HAP-1 (cell line): Measurements from ENCODE around the gene CTNNBIP1.
A peak's percentile ranks its signal among the peaks of the same experiment; 100 is the strongest.

ENCODE experiments used
- DNase-seq, 2 experiments: peaks; one replicate each; pipeline ENCODE4 v3.0.0-alpha.2; 2016 to 2020; ENCODE audit warnings: low spot score in 2 of 2
- H3K27me3 ChIP-seq: fragments of 250-450 bp; sonication (Bioruptor Pico); 2 replicates; pipeline ENCODE4 v1.5.1; 2020; ENCODE audit warnings: low read depth, mild to moderate bottlenecking, moderate library complexity
- H3K36me3 ChIP-seq: fragments of 250-450 bp; sonication (Bioruptor Pico); replicated peaks from 2 replicates; pipeline ENCODE4 v1.5.1; 2020; ENCODE audit warnings: mild to moderate bottlenecking
- H3K4me1 ChIP-seq: fragments of 250-450 bp; sonication (Bioruptor Pico); 2 replicates; pipeline ENCODE4 v1.5.1; 2020; ENCODE audit warnings: mild to moderate bottlenecking
- H3K4me3 ChIP-seq: fragments of 250-450 bp; sonication (Bioruptor Pico); 2 replicates; pipeline ENCODE4 v1.5.1; 2020; ENCODE audit warnings: mild to moderate bottlenecking, moderate library complexity
- H3K9me3 ChIP-seq: fragments of 250-450 bp; sonication (Bioruptor Pico); 2 replicates; pipeline ENCODE4 v1.5.1; 2020; ENCODE audit warnings: mild to moderate bottlenecking, moderate library complexity
- in situ Hi-C: fragments of 300-500 bp; cut with MboI; formaldehyde crosslinking; loops from 3 replicates; pipeline ENCODE4 v1.14.3; 2020; ENCODE audit warnings: low sequenced_read_pairs, inconsistent platforms, mixed read lengths

The CTNNBIP1 gene

DNA sequence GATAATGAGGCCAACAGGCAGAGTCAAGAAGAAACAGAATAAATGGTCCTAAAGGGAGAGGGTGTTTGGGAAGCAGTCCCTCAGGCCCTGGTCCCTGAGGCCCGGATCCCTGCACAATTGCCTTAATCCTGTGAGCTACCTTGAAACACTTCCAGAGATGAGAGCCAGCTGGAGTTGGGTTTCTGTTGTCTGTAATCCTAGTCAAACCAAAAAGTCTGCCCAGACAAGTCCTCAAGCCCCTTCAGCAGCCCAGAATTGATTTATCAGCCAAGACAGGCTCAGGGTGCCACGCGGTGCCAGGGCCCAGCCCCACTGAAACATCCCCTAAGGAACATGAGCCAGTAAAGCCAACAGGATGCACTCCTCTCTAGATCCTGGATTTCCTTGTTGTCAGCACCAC is 69.9 kb downstream of the CTNNBIP1 start:
- Histone ChIP-seq H3K4me1 (no peaks in the 10 kb centered on the region), H3K27me3 (no peaks in the 10 kb centered on the region), H3K4me3 (no peak overlapping the region), H3K9me3 (no peaks in the 10 kb centered on the region), H3K36me3 (no peaks in the 10 kb centered on the region)
- DNase-seq = no peak
- in situ Hi-C loops = no loop called here

DNA sequence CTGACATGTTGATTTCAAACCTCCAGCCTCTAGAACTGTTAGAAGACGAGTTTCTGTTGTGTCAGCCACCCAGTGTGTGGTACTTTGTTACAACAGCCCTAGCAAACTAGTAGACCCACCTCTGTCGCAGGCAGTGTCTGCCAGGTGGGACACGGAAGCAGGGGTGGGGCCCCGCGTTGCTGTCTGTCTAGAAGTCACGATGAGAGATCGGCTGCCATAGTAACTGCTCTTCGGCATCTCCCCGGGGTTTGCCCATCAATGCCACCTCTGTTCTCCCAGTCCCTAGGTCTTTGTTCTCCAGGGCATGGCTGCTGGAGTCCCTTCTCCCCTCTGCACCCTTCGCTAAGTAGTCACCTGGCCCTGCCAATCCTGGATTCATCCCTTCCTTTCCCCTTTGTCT is 71.1 kb downstream of the CTNNBIP1 start:
- no peaks in the 10 kb centered on the region for H3K4me1 ChIP-seq
- DNase-seq = no peak
- in situ Hi-C loops = no loop called here
- H3K9me3 ChIP-seq = no peaks in the 10 kb centered on the region
- H3K36me3 ChIP-seq = no peaks in the 10 kb centered on the region
- H3K27me3 ChIP-seq = no peaks in the 10 kb centered on the region
- H3K4me3 ChIP-seq = no peak overlapping the region

DNA sequence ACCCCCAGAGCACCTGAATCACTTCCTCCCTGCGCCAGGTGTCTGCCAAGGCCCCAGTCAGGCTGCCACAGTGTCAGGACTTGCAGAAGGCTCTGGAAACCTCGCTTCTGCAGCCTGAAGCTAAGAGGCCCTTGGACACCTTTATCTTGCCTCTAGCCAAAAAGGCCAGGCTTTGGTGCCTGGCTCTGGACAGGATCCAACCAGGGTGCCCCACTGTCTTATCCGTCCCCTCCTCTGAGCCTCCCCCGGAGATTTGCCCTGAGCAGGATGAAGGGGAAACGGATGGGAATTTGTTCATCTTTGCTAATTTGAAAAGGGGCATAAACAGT is 73.5 kb downstream of the CTNNBIP1 start:
- H3K27me3 ChIP-seq = no peaks in the 10 kb centered on the region
- no peak for DNase-seq
- no peaks in the 10 kb centered on the region for H3K9me3 ChIP-seq
- no peaks in the 10 kb centered on the region for H3K36me3 ChIP-seq
- in situ Hi-C loops = no loop called here
- no peak overlapping the region for H3K4me3 ChIP-seq
- no peaks in the 10 kb centered on the region for H3K4me1 ChIP-seq

DNA sequence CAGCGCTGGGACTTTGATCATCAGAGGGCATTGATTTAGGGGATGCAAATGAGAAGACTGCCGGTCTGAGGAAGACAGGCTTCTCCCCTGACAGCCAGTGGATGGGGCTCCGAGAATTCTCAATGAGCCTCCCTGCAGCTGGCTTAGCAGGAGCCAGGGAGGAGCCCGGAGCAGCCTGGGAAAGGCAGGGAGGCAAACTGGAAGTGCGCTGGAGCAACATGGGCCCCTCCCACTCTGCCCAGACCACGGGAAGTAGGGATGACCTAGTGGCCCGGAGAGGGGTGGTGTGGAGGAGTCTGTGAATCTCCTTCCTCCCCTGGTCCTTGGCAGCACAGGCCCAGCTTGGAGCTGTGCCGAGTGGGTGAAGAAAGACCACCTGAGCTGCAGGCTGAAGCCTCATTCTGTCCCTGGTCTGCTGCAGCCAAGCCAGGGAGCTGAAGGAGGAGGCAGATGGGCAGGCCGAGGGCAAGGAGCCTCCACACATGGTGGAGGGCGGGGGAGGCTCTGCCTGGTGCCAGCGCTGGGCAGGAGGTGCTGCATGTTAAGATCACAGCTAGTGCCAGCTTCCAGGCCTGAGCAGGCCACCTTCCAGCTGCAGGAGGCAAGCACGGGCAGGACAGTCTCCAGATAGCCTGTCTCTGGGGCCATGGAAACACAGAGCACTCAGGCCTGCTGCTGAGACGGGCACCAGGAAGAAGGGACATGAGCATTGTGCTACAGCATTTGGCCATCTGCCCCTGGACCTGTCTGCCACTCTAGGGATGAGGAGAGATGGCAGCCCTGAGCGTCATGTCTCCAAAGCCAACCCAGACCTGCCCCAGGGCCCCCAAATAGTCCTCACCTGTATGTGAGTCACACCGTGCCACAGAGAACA is 74.1 kb downstream of the CTNNBIP1 start:
- no peak overlapping the region for H3K4me3 ChIP-seq
- H3K27me3 ChIP-seq = no peaks in the 10 kb centered on the region
- DNase-seq = peak in 1 of 2 experiments; percentile 33

DNA sequence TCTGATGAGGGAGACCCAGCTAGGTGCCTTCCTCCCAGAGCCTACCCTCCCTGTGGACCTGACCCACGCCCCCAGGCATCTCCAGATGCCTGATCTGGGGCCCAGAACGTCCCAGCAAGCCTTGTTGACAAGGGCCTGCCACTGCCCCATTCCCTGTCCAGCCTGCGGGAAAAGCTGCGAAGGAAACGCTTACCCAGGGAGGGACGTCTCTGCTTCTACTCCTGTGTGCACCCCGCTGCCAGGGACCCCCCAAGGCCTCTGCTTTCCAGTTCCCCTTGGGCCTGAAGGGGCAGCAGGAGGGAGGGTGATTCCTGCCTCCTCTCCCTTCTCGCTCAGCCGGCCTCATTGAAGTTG is 74.7 kb downstream of the CTNNBIP1 start:
- Histone ChIP-seq H3K36me3 (no peaks in the 10 kb centered on the region), H3K4me3 (no peak overlapping the region), H3K4me1 (no peaks in the 10 kb centered on the region), H3K9me3 (no peaks in the 10 kb centered on the region), H3K27me3 (no peaks in the 10 kb centered on the region)
- no peak for DNase-seq
- in situ Hi-C loops = no loop called here

More for the DNA sequence above, 74.1 kb downstream of the CTNNBIP1 start:
- in situ Hi-C loops = no loop called here
- Histone ChIP-seq H3K36me3 (no peaks in the 10 kb centered on the region), H3K9me3 (no peaks in the 10 kb centered on the region), H3K4me1 (no peaks in the 10 kb centered on the region)

DNA sequence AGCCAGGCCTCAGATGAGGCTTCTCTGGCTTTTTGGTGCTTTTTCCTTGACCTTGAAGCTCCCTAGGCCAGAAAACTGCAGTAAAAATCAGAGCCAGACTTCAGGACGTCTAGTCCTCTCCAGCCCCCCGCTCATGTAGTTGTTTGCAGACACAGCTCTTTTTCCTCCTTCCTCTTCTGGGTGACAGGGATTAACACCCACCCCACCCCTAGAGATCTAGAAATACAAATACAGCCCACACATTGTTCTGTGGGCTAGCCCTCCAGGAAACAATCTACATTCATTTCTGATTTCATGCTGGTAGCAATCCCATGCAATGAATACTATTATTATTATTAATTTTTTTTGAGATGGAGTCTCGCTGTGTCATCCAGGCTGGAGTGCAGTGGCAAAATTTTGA is 76.4 kb downstream of the CTNNBIP1 start:
- in situ Hi-C loops = no loop called here
- no peak overlapping the region for H3K4me3 ChIP-seq

DNA sequence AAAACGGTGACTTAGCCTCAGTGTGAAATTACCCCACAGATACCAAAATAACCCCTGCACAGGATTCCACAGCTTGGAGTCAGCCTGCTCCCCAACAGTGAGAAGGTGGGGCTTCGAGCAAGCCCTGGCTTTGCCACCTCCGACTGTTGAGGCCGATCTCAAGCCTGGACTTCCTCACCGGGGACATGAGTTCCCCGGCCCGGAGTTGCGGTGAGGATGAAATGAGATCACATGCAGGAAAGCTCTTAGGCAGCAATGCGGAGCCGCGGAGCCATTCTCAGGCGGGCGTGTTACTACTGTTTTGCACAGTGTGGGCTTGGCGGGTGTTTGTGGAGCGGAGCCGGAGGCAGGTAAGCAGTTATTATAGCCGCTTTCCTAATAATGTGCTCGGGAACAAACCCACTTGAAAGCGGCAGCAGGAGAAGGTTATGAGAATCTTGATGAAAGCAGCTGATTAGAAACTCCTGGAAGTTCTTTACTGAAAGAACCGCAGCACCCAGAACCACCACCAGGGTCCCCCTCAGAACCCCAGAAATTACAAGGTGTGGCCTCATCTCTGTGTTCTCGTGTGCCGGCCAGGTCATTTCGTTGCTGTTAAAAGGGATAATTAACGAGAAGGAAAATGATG is 82.4 kb downstream of the CTNNBIP1 start:
- no peak for DNase-seq
- Histone ChIP-seq H3K27me3 (no peaks in the 10 kb centered on the region), H3K4me3 (no peak overlapping the region), H3K9me3 (no peaks in the 10 kb centered on the region), H3K4me1 (no peaks in the 10 kb centered on the region), H3K36me3 (no peaks in the 10 kb centered on the region)
- in situ Hi-C loops = no loop called here

More for the DNA sequence above, 76.4 kb downstream of the CTNNBIP1 start:
- no peaks in the 10 kb centered on the region for H3K27me3 ChIP-seq
- H3K4me1 ChIP-seq = no peaks in the 10 kb centered on the region
- H3K9me3 ChIP-seq = no peaks in the 10 kb centered on the region
- no peaks in the 10 kb centered on the region for H3K36me3 ChIP-seq
- no peak for DNase-seq

DNA sequence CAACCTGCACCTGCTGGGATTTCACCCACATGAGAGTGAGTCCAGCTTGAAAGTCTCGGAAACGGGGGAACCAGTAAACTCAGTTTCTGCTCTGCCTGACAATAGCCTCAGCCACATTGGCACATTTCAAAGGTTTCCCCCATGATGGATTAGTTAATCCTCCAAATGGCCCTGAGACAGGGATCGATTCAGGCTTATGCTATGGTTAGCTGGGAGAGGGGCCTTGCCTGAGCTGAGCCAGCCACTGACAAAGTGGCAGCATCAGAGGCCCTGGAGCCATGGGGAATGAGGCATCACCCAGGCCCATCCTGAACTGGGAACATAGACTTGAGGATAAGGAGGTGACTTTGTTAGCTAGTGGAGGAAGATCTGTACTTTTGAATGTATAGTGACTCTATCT is 83.5 kb downstream of the CTNNBIP1 start:
- Histone ChIP-seq H3K27me3 (no peaks in the 10 kb centered on the region), H3K9me3 (no peaks in the 10 kb centered on the region), H3K4me1 (peaks cover 5% of the 10 kb centered on the region), H3K36me3 (no peaks in the 10 kb centered on the region), H3K4me3 (no peak overlapping the region)
- in situ Hi-C loops = no loop called here
- no peak for DNase-seq

DNA sequence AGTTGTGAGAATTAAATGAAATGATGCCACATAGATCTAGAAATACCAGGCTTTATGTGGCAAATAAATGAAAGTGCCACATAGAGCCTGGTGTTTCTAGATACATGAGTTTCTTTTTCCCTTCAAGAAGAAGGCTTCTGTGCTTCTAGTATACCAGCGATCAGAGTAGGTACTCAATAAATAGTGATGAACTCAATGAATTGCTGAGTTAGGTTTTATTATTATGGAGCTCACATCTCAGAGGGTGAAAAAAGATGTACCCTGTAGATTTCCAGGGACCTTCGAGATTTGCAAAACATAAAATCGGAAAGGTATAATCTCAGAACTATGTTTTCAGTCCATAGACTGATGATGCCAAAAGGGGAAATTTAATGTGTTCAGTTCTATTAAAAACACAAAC is 84.0 kb downstream of the CTNNBIP1 start:
- H3K36me3 ChIP-seq = no peaks in the 10 kb centered on the region
- H3K9me3 ChIP-seq = no peaks in the 10 kb centered on the region
- peaks cover 10% of the 10 kb centered on the region for H3K4me1 ChIP-seq
- H3K27me3 ChIP-seq = no peaks in the 10 kb centered on the region
- no peak for DNase-seq
- H3K4me3 ChIP-seq = no peak overlapping the region
- in situ Hi-C loops = no loop called here

DNA sequence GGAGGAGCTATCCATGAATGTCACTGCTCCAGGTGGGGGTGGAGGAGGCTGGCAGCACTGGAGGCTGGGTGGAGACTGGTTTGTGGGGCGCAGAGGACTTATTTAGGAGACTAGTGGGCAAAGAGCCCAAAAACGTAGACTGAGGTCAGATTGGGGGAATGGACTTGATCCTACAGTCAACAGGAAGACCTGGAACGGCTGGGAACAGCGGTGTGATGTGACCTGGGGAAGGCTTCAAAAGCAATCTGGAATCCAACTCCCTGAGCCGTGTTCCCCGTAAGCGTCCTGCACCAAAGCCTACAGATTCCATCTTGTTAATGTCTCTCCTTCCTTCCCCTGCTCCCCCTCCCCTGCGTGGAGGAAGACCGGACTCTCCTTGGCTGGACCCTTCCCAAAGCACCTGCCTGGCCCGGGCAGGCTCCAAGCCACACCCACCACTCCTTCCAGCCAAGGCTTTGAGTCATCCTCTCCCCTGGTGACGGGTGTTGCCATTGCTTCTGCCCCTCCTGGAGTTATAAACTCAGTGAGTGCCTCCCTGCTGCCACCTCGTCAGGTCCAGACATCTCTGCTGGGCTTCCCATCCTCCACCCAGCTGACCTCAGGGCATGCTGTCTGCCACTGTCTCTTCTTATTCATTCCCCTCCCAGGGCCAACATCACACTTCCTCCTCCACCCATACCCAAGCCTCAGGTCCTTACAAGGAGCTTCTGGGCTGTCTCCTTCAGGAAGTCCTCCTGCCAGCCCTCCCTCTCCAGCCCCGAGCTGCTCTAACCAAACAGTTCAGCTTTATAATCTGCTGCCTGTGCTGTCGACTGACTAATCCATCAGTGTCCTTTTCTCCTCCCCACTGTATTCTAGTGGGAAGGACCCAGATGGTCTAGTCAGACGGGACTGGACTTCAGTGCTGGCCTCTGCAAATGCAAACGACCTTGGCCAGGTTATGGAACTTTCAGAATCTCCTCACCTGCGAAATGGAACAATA is 84.7 kb downstream of the CTNNBIP1 start:
- peak in 1 of 2 experiments; percentile 42 for DNase-seq
- peaks cover 11% of the 10 kb centered on the region for H3K4me1 ChIP-seq
- H3K9me3 ChIP-seq = no peaks in the 10 kb centered on the region
- no peaks in the 10 kb centered on the region for H3K27me3 ChIP-seq
- in situ Hi-C loops = no loop called here
- H3K4me3 ChIP-seq = no peak overlapping the region
- no peaks in the 10 kb centered on the region; the same call in 1 of the 2 replicates for H3K36me3 ChIP-seq

DNA sequence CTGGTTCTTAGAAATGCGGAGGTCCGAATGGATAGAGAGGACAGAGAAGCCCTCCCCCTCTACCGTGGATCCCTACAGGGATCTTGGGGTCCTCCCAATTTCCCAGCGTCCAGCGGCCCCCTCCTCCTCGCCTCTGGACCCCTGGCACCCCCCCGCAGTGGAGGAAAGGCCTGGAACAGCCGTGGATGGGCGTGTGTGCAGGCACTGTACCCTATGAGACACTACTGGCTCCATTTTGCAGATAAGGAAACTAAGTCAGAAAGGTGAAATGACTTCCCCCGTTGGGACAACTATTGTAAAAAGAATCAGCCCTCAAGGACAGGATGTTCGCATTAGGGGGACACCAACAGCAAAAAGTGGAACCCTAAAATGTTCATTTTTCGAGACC is 85.4 kb downstream of the CTNNBIP1 start:
- Histone ChIP-seq H3K4me3 (no peak overlapping the region), H3K36me3 (no peaks in the 10 kb centered on the region; the same call in 1 of the 2 replicates), H3K4me1 (peaks cover 11% of the 10 kb centered on the region), H3K9me3 (no peaks in the 10 kb centered on the region), H3K27me3 (no peaks in the 10 kb centered on the region)
- in situ Hi-C loops = no loop called here
- DNase-seq = no peak

DNA sequence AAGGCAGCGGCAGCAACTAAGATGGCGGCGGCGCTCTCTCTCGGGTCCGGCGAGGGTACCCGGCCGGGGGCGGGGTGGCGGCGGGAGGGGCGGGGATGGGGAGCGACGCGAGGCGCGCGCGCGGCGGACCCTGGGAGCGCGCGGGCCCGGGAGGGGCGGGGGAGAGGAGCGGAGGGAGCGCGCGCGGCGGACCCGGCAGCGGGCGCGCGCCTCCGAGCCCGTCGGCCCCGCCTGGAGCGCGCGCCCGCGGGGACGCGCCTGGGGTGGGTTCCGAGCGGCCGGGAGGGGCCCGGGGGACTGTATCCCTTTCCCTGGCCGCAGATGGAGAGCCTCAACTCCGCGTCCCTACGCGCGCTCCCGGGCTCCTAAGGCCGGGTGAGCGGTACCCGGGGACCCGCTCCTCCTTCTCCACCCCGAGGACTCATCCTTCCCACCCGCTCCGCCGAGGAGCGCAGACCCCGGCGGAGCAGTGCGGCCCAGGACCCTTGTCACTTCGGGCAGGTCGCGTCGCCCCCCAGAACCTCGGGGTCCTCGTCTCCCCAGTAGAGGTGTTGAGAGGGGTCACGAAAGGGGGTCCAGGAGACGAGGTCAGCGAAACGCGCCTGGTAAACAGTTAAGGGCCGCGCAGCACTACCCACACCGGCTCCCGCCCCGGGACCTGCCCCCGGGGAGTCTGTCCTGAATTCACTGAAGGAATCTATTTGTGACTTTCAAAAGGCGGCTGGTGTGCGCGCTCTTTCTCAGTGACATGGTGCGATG is 85.9 kb downstream of the CTNNBIP1 start, which contains the start of gene CLSTN1:
CLSTN1 (minus strand) TSS at position 23 of the 759 bp plus-strand sequence. CDS start 232 bp downstream, outside the sequence.
- DNase-seq = peak; percentile 76 to 95
- H3K27me3 ChIP-seq = no peaks in the 10 kb centered on the region
- in situ Hi-C loops = no loop called here

DNA sequence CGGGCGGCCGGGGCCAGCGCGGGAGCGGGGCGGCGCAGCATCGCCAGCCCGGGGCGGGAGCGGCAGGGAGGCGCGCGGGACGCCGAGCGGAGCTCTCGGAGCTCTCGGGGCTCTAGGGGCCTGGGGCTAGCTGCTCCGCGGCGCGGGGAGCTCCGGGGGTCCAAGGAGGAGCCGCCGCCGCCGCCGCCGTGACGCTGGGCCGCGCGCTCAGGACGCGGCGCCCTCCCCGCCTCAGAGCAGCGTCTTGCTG is 86.5 kb downstream of the CTNNBIP1 start:
- Histone ChIP-seq H3K4me3 (peak overlapping the region; percentile 69), H3K4me1 (peaks cover 11% of the 10 kb centered on the region), H3K9me3 (no peaks in the 10 kb centered on the region), H3K27me3 (no peaks in the 10 kb centered on the region), H3K36me3 (no peaks in the 10 kb centered on the region; the same call in 1 of the 2 replicates)
- in situ Hi-C loops = no loop called here
- DNase-seq = no peak

More for the DNA sequence above, 85.9 kb downstream of the CTNNBIP1 start, which contains the start of gene CLSTN1:
- Histone ChIP-seq H3K9me3 (no peaks in the 10 kb centered on the region), H3K4me1 (peaks cover 11% of the 10 kb centered on the region), H3K4me3 (peak within 1 kb of the TSS; percentile 69), H3K36me3 (no peaks in the 10 kb centered on the region; the same call in 1 of the 2 replicates)
